Endothelial cell of umbilical vein (primary cell): Measurements from ENCODE around the gene SLC66A2. TPM values are rescaled to one million over a fixed set of nuclear protein-coding genes. Genes with fewer than 3 reads are reported as not detected.

ENCODE experiments used
- BruUV-seq: library from RNA; stranded (reverse); fragments of 400-500 nt; replicated peaks from 2 replicates; lab custom pipeline; 2021; lab: Mats Ljungman, UMichigan
- CTCF ChIA-PET: fragments of 300-600, 350-600 bp; sonication (Branson Sonifier 250); formaldehyde crosslinking; loops from one replicate; lab custom pipeline; 2021; ENCODE audit warnings: antibody characterized with exemption, inconsistent platforms; lab: Charles Lee
- POLR2A ChIA-PET: fragments of 300-600, 350-600 bp; sonication (Branson Sonifier 250); formaldehyde crosslinking; loops from one replicate; lab custom pipeline; 2021; ENCODE audit warnings: antibody characterized with exemption, inconsistent platforms; lab: Charles Lee
- DNase-seq: peaks from one replicate; pipeline ENCODE4 v3.0.0-alpha.2; 2011; ENCODE audit warnings: low read depth, low spot score
- FAIRE-seq: peaks from 2 replicates; lab custom pipeline; 2011; peaks lifted over from hg19 to GRCh38; lab: Jason Lieb, UNC
- H2AFZ ChIP-seq: 2 replicates; pipeline ENCODE4 v1.6.0; 2012; ENCODE audit warnings: low read depth, low read length, control low read depth, inconsistent platforms
- H3K27ac ChIP-seq: 2 replicates; pipeline ENCODE4 v1.5.1; 2011; ENCODE audit warnings: low read depth, mild to moderate bottlenecking, control low read depth, low read length, moderate library complexity; ENCODE audit not compliant: insufficient read depth
- H3K27me3 ChIP-seq, 2 experiments: 2 replicates each; pipeline versions ENCODE4 v1.6.0 to v1.6.1; 2011; ENCODE audit warnings: low read length in 2 of 2, mixed read lengths in 1 of 2; ENCODE audit not compliant: control insufficient read depth in 2 of 2, insufficient read depth in 2 of 2
- H3K36me3 ChIP-seq, 2 experiments: 2 replicates in 1 of 2; 3 replicates in 1 of 2; pipeline ENCODE4 v1.5.1; 2011; ENCODE audit warnings: low read length in 2 of 2, mild to moderate bottlenecking in 1 of 2, moderate library complexity in 1 of 2; ENCODE audit not compliant: control insufficient read depth in 2 of 2, insufficient read depth in 2 of 2; ENCODE audit errors: extremely low read depth in 1 of 2
- H3K4me1 ChIP-seq: 3 replicates; pipeline ENCODE4 v1.5.1; 2011; ENCODE audit warnings: mild to moderate bottlenecking, low read length; ENCODE audit not compliant: control insufficient read depth, insufficient read depth; ENCODE audit errors: extremely low read depth
- H3K4me2 ChIP-seq: 2 replicates; pipeline ENCODE4 v1.6.1; 2011; ENCODE audit warnings: low read length, control low read depth, mixed read lengths; ENCODE audit not compliant: insufficient read depth
- H3K4me3 ChIP-seq, 3 experiments: fragments of 200-600 bp in 1 of 3; sonication (generic), shearing (Covaris generic) in 1 of 3; replicated peaks in 1 of 3; 2 replicates each; pipeline ENCODE4 v1.5.1; 2011 to 2016; ENCODE audit warnings: control low read depth in 3 of 3, low read length in 3 of 3, mild to moderate bottlenecking in 2 of 3, inconsistent platforms in 1 of 3, low read depth in 1 of 3, moderate library complexity in 1 of 3; ENCODE audit not compliant: insufficient read depth in 1 of 3
- H3K79me2 ChIP-seq: 2 replicates; pipeline ENCODE4 v1.6.0; 2012; ENCODE audit warnings: low read length, inconsistent platforms; ENCODE audit not compliant: control insufficient read depth, insufficient read depth
- H3K9ac ChIP-seq: replicated peaks from 2 replicates; pipeline ENCODE3; 2011; ENCODE audit warnings: low read length, control low read depth; ENCODE audit not compliant: insufficient read depth; ENCODE audit errors: extremely low read depth
- H3K9me1 ChIP-seq: replicated peaks from 3 replicates; pipeline ENCODE4 v1.6.0; 2011; ENCODE audit warnings: mild to moderate bottlenecking, low read length; ENCODE audit not compliant: control insufficient read depth, insufficient read depth; ENCODE audit errors: extremely low read depth
- H3K9me3 ChIP-seq: replicated peaks from 2 replicates; pipeline ENCODE4 v1.5.1; 2012; ENCODE audit warnings: low read length, inconsistent platforms; ENCODE audit not compliant: control insufficient read depth, insufficient read depth
- H4K20me1 ChIP-seq: replicated peaks from 2 replicates; pipeline ENCODE3; 2011; ENCODE audit warnings: mild to moderate bottlenecking, low read length; ENCODE audit not compliant: control insufficient read depth, insufficient read depth; ENCODE audit errors: extremely low read depth
- EZH2 ChIP-seq: IDR thresholded peaks from 2 replicates; pipeline ENCODE4 v1.6.1; 2012; ENCODE audit warnings: borderline replicate concordance, low read depth, mild to moderate bottlenecking, moderate library complexity, low read length, inconsistent platforms; ENCODE audit not compliant: severe bottlenecking
- FOS ChIP-seq: IDR thresholded peaks from 2 replicates; pipeline ENCODE4 v1.6.1; 2011; ENCODE audit warnings: mild to moderate bottlenecking, low read length, moderate library complexity, borderline replicate concordance; ENCODE audit not compliant: insufficient read depth
- GATA2 ChIP-seq: IDR thresholded peaks from 2 replicates; pipeline ENCODE4 v1.7.0; 2011; ENCODE audit warnings: low read depth, mild to moderate bottlenecking, moderate library complexity, mixed read lengths, low read length; ENCODE audit not compliant: insufficient read length, insufficient read depth
- JUN ChIP-seq: IDR thresholded peaks from 2 replicates; pipeline ENCODE4 v1.6.1; 2011; ENCODE audit warnings: borderline replicate concordance, low read depth; ENCODE audit not compliant: insufficient read length, insufficient read depth
- MYC ChIP-seq: IDR thresholded peaks from one replicate; pipeline ENCODE4 v1.6.1; 2011; ENCODE audit warnings: mild to moderate bottlenecking, low read depth, low read length
- POLR2A ChIP-seq: IDR thresholded peaks from 2 replicates; pipeline ENCODE4 v1.6.1; 2012; ENCODE audit warnings: low read depth, mild to moderate bottlenecking, control low read depth, low read length
- POLR2AphosphoS5 ChIP-seq: IDR thresholded peaks from 2 replicates; pipeline ENCODE4 v1.6.1; 2012; ENCODE audit warnings: low read depth, mild to moderate bottlenecking, control low read depth, low read length, moderate library complexity; ENCODE audit not compliant: insufficient read depth
- dilution Hi-C: fragments of 300-500 bp; cut with MboI; formaldehyde crosslinking; loops from one replicate; pipeline ENCODE4 v1.15.0; 2019; ENCODE audit warnings: low sequenced_read_pairs; ENCODE audit not compliant: extremely low pct_ligation_motif_present
- intact Hi-C: fragments of 100-400 bp; cut with micrococcal nuclease; formaldehyde crosslinking; loops from one replicate; pipeline ENCODE4 v1.10.0; 2022
- polyA plus RNA-seq, 4 experiments: library from polyadenylated mRNA; depleted of rRNA in 3 of 4; stranded (reverse) in 3 of 4; unstranded in 1 of 4; fragments of >200 nt; gene quantifications; 2 replicates each; pipeline versions ENCODE4 v1.2.1 to v1.2.3, GENCODE V29; 2011 to 2012; ENCODE audit warnings: missing spikeins in 1 of 4
- total RNA-seq: library from RNA; stranded (reverse); gene quantifications from 2 replicates; pipeline ENCODE4 v1.2.3, GENCODE V29; 2021
- TF ChIP-seq, protein P1 (sequence below): IDR thresholded peaks from 2 replicates; pipeline ENCODE4 v1.6.1; 2011; ENCODE audit not compliant: insufficient read depth, insufficient read length
- TF ChIP-seq, protein P2 (sequence below), 2 donors: IDR thresholded peaks; 1 replicate in 1 of 2; 2 replicates in 1 of 2; pipeline ENCODE4 v1.5.1; 2011; ENCODE audit warnings: low read length in 2 of 2, mild to moderate bottlenecking in 2 of 2, moderate library complexity in 2 of 2, control low read depth in 1 of 2, inconsistent platforms in 1 of 2, low read depth in 1 of 2; ENCODE audit not compliant: insufficient read depth in 1 of 2; ENCODE audit errors: extremely low read depth in 1 of 2

Gene SLC66A2
- total and polyA plus RNA-seq, 2 donors (not counting 3 experiments of a cell fraction or from before 2014, with no cell fraction given) = 32.5 to 37.1 TPM

DNA sequence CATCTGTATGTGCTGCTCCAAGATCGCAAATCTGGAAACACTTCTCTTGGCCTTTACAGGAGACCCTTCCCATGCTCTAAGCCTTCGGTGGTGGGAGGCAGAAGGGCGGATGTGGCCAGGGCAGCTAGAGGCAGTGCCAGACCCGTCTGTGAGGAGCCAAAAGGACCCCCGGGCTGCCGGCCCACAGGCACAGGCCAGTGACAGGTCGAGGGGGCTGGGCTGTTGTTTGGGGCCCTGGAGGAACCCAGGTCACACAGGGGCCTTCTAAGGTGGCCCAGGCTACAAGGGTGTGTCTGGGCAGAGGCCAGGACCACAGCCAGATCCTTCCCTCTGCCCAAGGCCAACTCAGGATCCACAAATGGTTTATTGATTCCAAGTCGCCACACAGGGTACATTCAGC lies 49.4 kb downstream of the SLC66A2 start:
- TF ChIP-seq POLR2A = no peak
- TF ChIP-seq JUN = no peak
- TF ChIP-seq, protein P1, sequence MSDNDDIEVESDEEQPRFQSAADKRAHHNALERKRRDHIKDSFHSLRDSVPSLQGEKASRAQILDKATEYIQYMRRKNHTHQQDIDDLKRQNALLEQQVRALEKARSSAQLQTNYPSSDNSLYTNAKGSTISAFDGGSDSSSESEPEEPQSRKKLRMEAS = no peak
- no peak for TF ChIP-seq EZH2
- TF ChIP-seq GATA2 = no peak
- TF ChIP-seq POLR2AphosphoS5 = no peak
- TF ChIP-seq MYC = no peak
- TF ChIP-seq, protein P2, sequence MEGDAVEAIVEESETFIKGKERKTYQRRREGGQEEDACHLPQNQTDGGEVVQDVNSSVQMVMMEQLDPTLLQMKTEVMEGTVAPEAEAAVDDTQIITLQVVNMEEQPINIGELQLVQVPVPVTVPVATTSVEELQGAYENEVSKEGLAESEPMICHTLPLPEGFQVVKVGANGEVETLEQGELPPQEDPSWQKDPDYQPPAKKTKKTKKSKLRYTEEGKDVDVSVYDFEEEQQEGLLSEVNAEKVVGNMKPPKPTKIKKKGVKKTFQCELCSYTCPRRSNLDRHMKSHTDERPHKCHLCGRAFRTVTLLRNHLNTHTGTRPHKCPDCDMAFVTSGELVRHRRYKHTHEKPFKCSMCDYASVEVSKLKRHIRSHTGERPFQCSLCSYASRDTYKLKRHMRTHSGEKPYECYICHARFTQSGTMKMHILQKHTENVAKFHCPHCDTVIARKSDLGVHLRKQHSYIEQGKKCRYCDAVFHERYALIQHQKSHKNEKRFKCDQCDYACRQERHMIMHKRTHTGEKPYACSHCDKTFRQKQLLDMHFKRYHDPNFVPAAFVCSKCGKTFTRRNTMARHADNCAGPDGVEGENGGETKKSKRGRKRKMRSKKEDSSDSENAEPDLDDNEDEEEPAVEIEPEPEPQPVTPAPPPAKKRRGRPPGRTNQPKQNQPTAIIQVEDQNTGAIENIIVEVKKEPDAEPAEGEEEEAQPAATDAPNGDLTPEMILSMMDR (IDR thresholded peaks at IDR 0.05; ENCODE audit: extremely low read depth in 1 of 2, insufficient read depth in 1 of 2, low read depth in 1 of 2, low read length in 2 of 2) = no peak
- no peak for TF ChIP-seq FOS

More for the DNA sequence above, 49.4 kb downstream of the SLC66A2 start:
- no peak overlapping the region for H2AFZ ChIP-seq
- no peaks in the 10 kb centered on the region for H3K27me3 ChIP-seq
- H3K79me2 ChIP-seq = no peaks in the 10 kb centered on the region
- no TSS peak for BruUV-seq
- no peak overlapping the region for H3K27ac ChIP-seq
- CTCF ChIA-PET = interaction anchor here (1.2 kb wide), 1 partner anchor 12 kb away, joined by 3 read pairs; no protein-coding TSS in a partner anchor
- peaks cover 0 to 3% of the 10 kb centered on the region in 2 experiments for H3K36me3 ChIP-seq
- no peaks in the 10 kb centered on the region for H3K9me1 ChIP-seq
- no peaks in the 10 kb centered on the region for H3K4me1 ChIP-seq
- no peaks in the 10 kb centered on the region for H4K20me1 ChIP-seq
- intact Hi-C loops = no loop called here
- no peak for DNase-seq
- POLR2A ChIA-PET = no interaction called here
- no peak for FAIRE-seq
- H3K4me2 ChIP-seq = no peak overlapping the region
- H3K9me3 ChIP-seq = peaks cover 7% of the 10 kb centered on the region
- dilution Hi-C loops = no loop called here
- H3K4me3 ChIP-seq = no peak overlapping the region
- no peak overlapping the region for H3K9ac ChIP-seq
